CD4-positive, alpha-beta T cell (primary cell): ENCODE measurements around the gene PRKCH. TPM values are rescaled to one million over a fixed set of nuclear protein-coding genes. Genes with fewer than 3 reads are reported as not detected.

Experiments
- ATAC-seq: fragments of 200-7000 bp; cut with Tn5 transposase; one replicate; pipeline ENCODE4 v1.10.0; 2022; ENCODE audit warnings: mild to moderate bottlenecking; ENCODE audit not compliant: poor library complexity
- CTCF ChIA-PET: fragments of 350-600 bp; sonication (Branson Sonifier 250); formaldehyde crosslinking; loops from one replicate; lab custom pipeline; 2021; ENCODE audit warnings: antibody characterized with exemption, inconsistent platforms; lab: Charles Lee
- POLR2A ChIA-PET: fragments of 350-600 bp; sonication (Branson Sonifier 250); formaldehyde crosslinking; loops from one replicate; lab custom pipeline; 2021; ENCODE audit warnings: antibody characterized with exemption, inconsistent platforms; lab: Charles Lee
- DNase-seq, 14 experiments: peaks; one replicate each; pipeline ENCODE4 v3.0.0-alpha.2; 2013 to 2020; ENCODE audit warnings: mixed read lengths in 2 of 14
- H3K27ac ChIP-seq, 2 donors: one replicate each; pipeline versions ENCODE4 v1.5.1 to v1.7.0; 2013; ENCODE audit warnings: low read length in 2 of 2, low read depth in 1 of 2, mild to moderate bottlenecking in 1 of 2
- H3K27me3 ChIP-seq, 2 experiments: 1 replicate in 1 of 2; 2 replicates in 1 of 2; pipeline versions ENCODE4 v1.6.1 to v1.7.0; 2013; ENCODE audit warnings: low read length in 2 of 2, control low read depth in 1 of 2, mild to moderate bottlenecking in 1 of 2, moderate library complexity in 1 of 2; ENCODE audit not compliant: insufficient read depth in 2 of 2, control insufficient read depth in 1 of 2
- H3K36me3 ChIP-seq: one replicate; pipeline ENCODE4 v1.6.1; 2013; ENCODE audit warnings: low read length, control low read depth; ENCODE audit not compliant: insufficient read depth
- H3K4me1 ChIP-seq: one replicate; pipeline ENCODE4 v1.6.1; 2013; ENCODE audit warnings: low read length, control low read depth; ENCODE audit not compliant: insufficient read depth
- H3K4me3 ChIP-seq: one replicate; pipeline ENCODE4 v1.5.1; 2013; ENCODE audit warnings: mild to moderate bottlenecking, low read length, moderate library complexity
- H3K9me3 ChIP-seq, 2 experiments: 1 replicate in 1 of 2; 2 replicates in 1 of 2; pipeline versions ENCODE4 v1.6.1 to v1.7.0; 2013; ENCODE audit warnings: low read length in 2 of 2, mild to moderate bottlenecking in 2 of 2, control low read depth in 1 of 2, moderate library complexity in 1 of 2; ENCODE audit not compliant: control insufficient read depth in 1 of 2, insufficient read depth in 1 of 2
- H3K27ac Mint-ChIP-seq: one replicate; pipeline ENCODE4 v1.8.0; 2020; ENCODE audit warnings: mixed read lengths
- H3K27me3 Mint-ChIP-seq: one replicate; pipeline ENCODE4 v1.8.0; 2021; ENCODE audit warnings: mixed read lengths
- H3K36me3 Mint-ChIP-seq: one replicate; pipeline ENCODE4 v1.8.0; 2021; ENCODE audit warnings: low read depth, mixed read lengths
- H3K4me1 Mint-ChIP-seq: one replicate; pipeline ENCODE4 v1.8.0; 2021; ENCODE audit warnings: low read depth, mixed read lengths
- H3K4me3 Mint-ChIP-seq: one replicate; pipeline ENCODE4 v1.8.0; 2020; ENCODE audit warnings: mild to moderate bottlenecking, mixed read lengths
- H3K9me3 Mint-ChIP-seq: one replicate; pipeline ENCODE4 v1.8.0; 2020; ENCODE audit warnings: mixed read lengths
- CTCF ChIP-seq: fragments of 200-600 bp; IDR thresholded peaks from one replicate; pipeline ENCODE4 v1.8.0; 2022; ENCODE audit warnings: antibody characterized with exemption, mild to moderate bottlenecking
- intact Hi-C, 2 experiments: fragments of 100-400 bp; cut with DNase I in 1 of 2; cut with micrococcal nuclease in 1 of 2; formaldehyde crosslinking; loops; one replicate each; pipeline versions ENCODE4 v1.15.1 to v1.9.0; 2023 to 2025; cut with DNase I, micrococcal nuclease
- total RNA-seq, 174 experiments: library from RNA in 2 of 174; stranded (reverse) in 2 of 174; gene quantifications; one replicate each; pipeline ENCODE4 v1.2.3 and lab custom pipeline; 2021 to 2026

PRKCH gene
- total RNA-seq, 2 experiments from 2014 or later, result 378 to 385 TPM

- Histone ChIP-seq H3K27me3 (no peaks in the 10 kb centered on the region), H3K36me3 (no peaks in the 10 kb centered on the region), H3K9me3 (no peaks in the 10 kb centered on the region), H3K4me1 (peaks cover 18% of the 10 kb centered on the region), H3K27ac (no peak overlapping the region), H3K4me3 (no peak overlapping the region)
- ChIA-PET CTCF (interaction anchor here (0.7 to 2.3 kb wide), 12 partner anchors 12 to 541 kb away, joined by 3 to 9 read pairs (median 3); partner anchors contain the start of gene PRKCH), POLR2A (interaction anchor here (0.7 to 0.9 kb wide), 2 partner anchors 25 to 35 kb away, joined by 3 read pairs; partner anchors contain the start of gene PRKCH)
- no peak for DNase-seq
- Mint-ChIP-seq H3K36me3 (peaks cover 3% of the 10 kb centered on the region), H3K27ac (peak overlapping the region; percentile 8), H3K27me3 (no peaks in the 10 kb centered on the region), H3K4me3 (no peak overlapping the region), H3K4me1 (peaks cover 56% of the 10 kb centered on the region), H3K9me3 (no peaks in the 10 kb centered on the region)
- TF ChIP-seq CTCF, result no peak
- ATAC-seq, result no peak
- intact Hi-C loops, result loop anchor here (2.0 to 5.0 kb wide), 5 partner anchors 86 to 541 kb away; no protein-coding TSS in a partner anchor
Measured at GRCh38 chr14:61296151-61296550, 25.2 kb upstream of the PRKCH start.

GRCh38 chr14:61296719-61297502 lies 24.5 kb upstream of the PRKCH start:
- Mint-ChIP-seq H3K27me3 (no peaks in the 10 kb centered on the region), H3K27ac (no peak overlapping the region), H3K4me1 (peaks cover 56% of the 10 kb centered on the region), H3K36me3 (peaks cover 8% of the 10 kb centered on the region), H3K9me3 (no peaks in the 10 kb centered on the region), H3K4me3 (no peak overlapping the region)
- intact Hi-C loops, result loop anchor here (1.0 to 5.0 kb wide), 6 partner anchors 84 to 540 kb away; no protein-coding TSS in a partner anchor
- Histone ChIP-seq H3K27ac (no peak overlapping the region), H3K9me3 (no peaks in the 10 kb centered on the region), H3K4me3 (no peak overlapping the region), H3K4me1 (peaks cover 18% of the 10 kb centered on the region), H3K27me3 (no peaks in the 10 kb centered on the region), H3K36me3 (no peaks in the 10 kb centered on the region)
- CTCF ChIA-PET, result interaction anchor here (0.7 to 2.3 kb wide), 14 partner anchors 11 to 541 kb away, joined by 3 to 9 read pairs (median 3); partner anchors contain the start of gene PRKCH
- DNase-seq (peak in 4 of 14 experiments; percentile 23 to 80 (median 75)), ATAC-seq (peak; percentile 76)
- TF ChIP-seq CTCF, result peak; percentile 77
- POLR2A ChIA-PET, result interaction anchor here (0.7 to 0.9 kb wide), 2 partner anchors 25 to 34 kb away, joined by 3 read pairs; partner anchors contain the start of gene PRKCH

- Mint-ChIP-seq H3K27ac (peak overlapping the region; percentile 35), H3K36me3 (peaks cover 8% of the 10 kb centered on the region), H3K4me1 (peaks cover 56% of the 10 kb centered on the region), H3K27me3 (no peaks in the 10 kb centered on the region), H3K4me3 (no peak overlapping the region), H3K9me3 (no peaks in the 10 kb centered on the region)
- H3K9me3 ChIP-seq, result no peaks in the 10 kb centered on the region
- ChIA-PET POLR2A (interaction anchor here (1.1 to 2.0 kb wide), 2 partner anchors 138 to 155 kb away, joined by 4 to 6 read pairs; no protein-coding TSS in a partner anchor), CTCF (no interaction called here)
- no peak for ATAC-seq
- H3K4me3 ChIP-seq, result no peak overlapping the region
- no peak for DNase-seq
- TF ChIP-seq CTCF, result no peak
- intact Hi-C loops, result loop anchor here (1.0 to 5.0 kb wide), 6 partner anchors 84 to 540 kb away; no protein-coding TSS in a partner anchor
- H3K4me1 ChIP-seq, result peaks cover 18% of the 10 kb centered on the region
- H3K36me3 ChIP-seq, result no peaks in the 10 kb centered on the region
- H3K27me3 ChIP-seq, result no peaks in the 10 kb centered on the region
- no peak overlapping the region for H3K27ac ChIP-seq
Measured at GRCh38 chr14:61297581-61297980, 23.8 kb upstream of the PRKCH start.
